SIG-M5 treated with dmso at 0.1 percent for 504 hours (cell line): ENCODE results near the gene COL17A1.

ENCODE experiments used
- DNase-seq: peaks from one replicate; lab custom pipeline; 2025; ENCODE audit not compliant: unreplicated experiment; lab: John Stamatoyannopoulos, UW

The COL17A1 gene

GRCh38 chr10:103995134-103995533 is 90.5 kb downstream of the COL17A1 start:
- no peak for DNase-seq

GRCh38 chr10:103991393-103992128 is 94.1 kb downstream of the COL17A1 start:
- DNase-seq: no peak

GRCh38 chr10:103990531-103990930 is 95.1 kb downstream of the COL17A1 start:
- no peak for DNase-seq

GRCh38 chr10:103990121-103990520 is 95.6 kb downstream of the COL17A1 start:
- no peak for DNase-seq

GRCh38 chr10:103986360-103986759 is 99.3 kb downstream of the COL17A1 start:
- DNase-seq: no peak

GRCh38 chr10:103985726-103986125 is 100.0 kb downstream of the COL17A1 start:
- no peak for DNase-seq

GRCh38 chr10:103983367-103983911 is 102.2 kb downstream of the COL17A1 start:
- DNase-seq: no peak

- no peak for DNase-seq
Measured at GRCh38 chr10:103982639-103983038, 103.0 kb downstream of the COL17A1 start.
